Measurements from ENCODE around the gene ETDC. TPM values are rescaled to one million over a fixed set of nuclear protein-coding genes. Genes with fewer than 3 reads are reported as not detected.

ETDC gene
- total and polyA plus RNA-seq, 12 donors, result not detected

GRCh38 chrX:135328421-135329005 lies 19.2 kb downstream of the ETDC start:
- TF ChIP-seq CTCF (IDR thresholded peaks at IDR 0.05) (no peak), POLR2A (IDR thresholded peaks at IDR 0.05) (no peak)
- Histone ChIP-seq H3K4me3 (no peak overlapping the region), H3K9me3 (replicated peaks in 1 of 3) (no peaks in the 10 kb centered on the region), H3K27me3 (no peaks in the 10 kb centered on the region), H3K36me3 (replicated peaks in 1 of 2) (no peaks in the 10 kb centered on the region), H3K4me1 (replicated peaks in 1 of 2) (no peaks in the 10 kb centered on the region), H3K27ac (no peak overlapping the region)
- no peak for DNase-seq
- WGBS, 4 donors, result 50 to 71% (median 62%) methylated on average over 3 of the region's 3 CpGs
- intact Hi-C loops (cut with DNase I), result no loop called here

GRCh38 chrX:135330706-135331105 lies 21.4 kb downstream of the ETDC start:
- Histone ChIP-seq H3K27me3 (no peaks in the 10 kb centered on the region), H3K4me3 (no peak overlapping the region), H3K4me1 (replicated peaks in 1 of 2) (no peaks in the 10 kb centered on the region), H3K9me3 (replicated peaks in 1 of 3) (no peaks in the 10 kb centered on the region), H3K36me3 (replicated peaks in 1 of 2) (no peaks in the 10 kb centered on the region), H3K27ac (no peak overlapping the region)
- no peak for DNase-seq
- intact Hi-C loops (cut with DNase I), result no loop called here
- no peak for TF ChIP-seq POLR2A (IDR thresholded peaks at IDR 0.05)
- WGBS, 4 donors, result 42 to 59% (median 45%) methylated on average over 1 of the region's 1 CpG

- no peaks in the 10 kb centered on the region for H3K4me1 ChIP-seq (replicated peaks in 1 of 2)
- 65 to 98% (median 78%) methylated on average over 2 of the region's 2 CpGs for WGBS, 4 donors
- no peak overlapping the region for H3K4me3 ChIP-seq
- no peak overlapping the region for H3K27ac ChIP-seq
- TF ChIP-seq CTCF (IDR thresholded peaks at IDR 0.05) (no peak), POLR2A (IDR thresholded peaks at IDR 0.05) (no peak)
- H3K9me3 ChIP-seq (replicated peaks in 1 of 3), result no peaks in the 10 kb centered on the region
- intact Hi-C loops (cut with DNase I), result no loop called here
- no peaks in the 10 kb centered on the region for H3K36me3 ChIP-seq (replicated peaks in 1 of 2)
- no peaks in the 10 kb centered on the region for H3K27me3 ChIP-seq
- DNase-seq, result no peak
Measured at GRCh38 chrX:135331525-135331924, 22.2 kb downstream of the ETDC start.

- peak overlapping the region in 1 of 4 donors; percentile 74 for H3K4me3 ChIP-seq
- 60 to 78% (median 67%) methylated on average over 2 of the region's 2 CpGs for WGBS, 4 donors
Measured at GRCh38 chrX:135340831-135341230, 31.6 kb downstream of the ETDC start.

More at GRCh38 chrX:135340831-135341230, 31.6 kb downstream of the ETDC start:
- H3K27ac ChIP-seq, result no peak overlapping the region
- H3K36me3 ChIP-seq (replicated peaks in 1 of 2), result no peaks in the 10 kb centered on the region
- no peak for DNase-seq
- peaks cover 0 to 33% of the 10 kb centered on the region in 2 donors for H3K4me1 ChIP-seq (replicated peaks in 1 of 2)
- no peak for TF ChIP-seq CTCF (IDR thresholded peaks at IDR 0.05)
- TF ChIP-seq POLR2A (IDR thresholded peaks at IDR 0.05), result no peak
- no peaks in the 10 kb centered on the region for H3K27me3 ChIP-seq
- intact Hi-C loops (cut with DNase I), result no loop called here
- H3K9me3 ChIP-seq (replicated peaks in 1 of 3), result no peaks in the 10 kb centered on the region

All from adrenal gland (tissue), 12 donors.